Ishikawa (cell line): Measurements from ENCODE around the gene FAM76B.

Source experiments
- CEBPB ChIP-seq: IDR thresholded peaks from 2 replicates; pipeline ENCODE4 v1.6.1; 2012
- CREB1 ChIP-seq: IDR thresholded peaks from 2 replicates; pipeline ENCODE4 v1.6.1; 2012; ENCODE audit warnings: low read depth
- EGR1 ChIP-seq: IDR thresholded peaks from 2 replicates; pipeline ENCODE4 v1.6.1; 2012
- EP300 ChIP-seq: IDR thresholded peaks from 2 replicates; pipeline ENCODE4 v1.6.1; 2012; ENCODE audit warnings: borderline replicate concordance
- FOXM1 ChIP-seq: IDR thresholded peaks from 2 replicates; pipeline ENCODE4 v1.6.1; 2012; ENCODE audit warnings: low read depth, borderline replicate concordance
- NFIC ChIP-seq: IDR thresholded peaks from 2 replicates; pipeline ENCODE4 v1.6.1; 2012
- RAD21 ChIP-seq: IDR thresholded peaks from 2 replicates; pipeline ENCODE4 v1.6.1; 2012; ENCODE audit warnings: low read depth
- TAF1 ChIP-seq: IDR thresholded peaks from 2 replicates; pipeline ENCODE4 v1.6.1; 2012; ENCODE audit warnings: low read depth, mild to moderate bottlenecking
- TCF12 ChIP-seq: IDR thresholded peaks from 2 replicates; pipeline ENCODE4 v1.6.1; 2012; ENCODE audit warnings: low read depth
- TEAD4 ChIP-seq: IDR thresholded peaks from 2 replicates; pipeline ENCODE4 v1.6.1; 2012
- YY1 ChIP-seq: IDR thresholded peaks from 2 replicates; pipeline ENCODE4 v1.6.1; 2012; ENCODE audit warnings: low read depth
- ZBTB7A ChIP-seq: IDR thresholded peaks from 2 replicates; pipeline ENCODE4 v1.6.1; 2012; ENCODE audit warnings: low read depth
- TF ChIP-seq, protein P1 (sequence below): IDR thresholded peaks from 2 replicates; pipeline ENCODE4 v1.6.1; 2012
- TF ChIP-seq, protein P2 (sequence below): IDR thresholded peaks from 2 replicates; pipeline ENCODE4 v1.6.1; 2012
- TF ChIP-seq, protein P3 (sequence below): IDR thresholded peaks from 2 replicates; pipeline ENCODE4 v1.6.1; 2012; ENCODE audit warnings: low read depth, mild to moderate bottlenecking

The FAM76B gene

DNA sequence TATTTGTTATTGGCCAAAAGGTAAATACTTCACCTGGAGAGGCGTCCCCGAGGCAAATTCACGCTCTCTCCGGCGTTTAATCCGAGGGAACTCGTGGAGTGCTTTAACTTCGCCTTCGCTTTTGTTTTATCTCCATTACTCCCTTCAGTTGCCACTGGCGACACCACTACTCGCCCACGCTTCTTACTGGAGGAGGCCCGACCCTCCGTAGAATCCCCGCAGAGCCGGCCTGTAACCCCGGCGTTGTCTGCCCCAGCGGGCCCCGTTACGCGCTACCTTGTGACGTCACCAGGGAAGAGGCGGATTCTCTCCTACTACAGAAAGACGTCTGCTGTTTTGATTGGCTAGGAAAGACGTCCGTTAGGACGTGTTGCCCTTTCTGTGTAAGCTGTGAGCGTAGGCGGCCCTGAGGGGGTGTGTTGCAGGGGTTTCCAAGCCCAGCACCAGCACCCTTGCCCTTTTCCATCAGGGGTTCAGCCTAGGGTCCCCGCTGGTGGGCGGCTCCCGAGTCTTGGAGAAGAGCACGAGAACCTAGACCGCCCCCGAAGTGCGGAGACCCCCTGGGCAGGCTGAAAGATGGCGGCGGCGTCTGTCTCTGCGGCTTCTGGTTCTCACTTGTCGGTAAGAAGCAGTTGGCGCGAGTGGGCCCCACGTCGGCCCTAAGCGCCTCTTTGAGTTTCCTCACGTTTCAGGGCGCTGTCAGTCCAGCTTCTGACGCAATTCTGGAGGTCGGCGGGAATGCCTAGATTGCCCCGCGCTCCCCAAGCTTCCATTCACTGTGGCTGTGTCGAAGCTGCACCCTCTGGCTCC, 746 bp upstream of the FAM76B start, which contains the start of gene CEP57:
Gene CEP57, plus strand, starts transcription at position 376 of the 810 bp plus-strand sequence. Its CDS starts 201 bp downstream, at position 577.
- TF ChIP-seq EGR1 = peak; percentile 96
- TF ChIP-seq, protein P1, sequence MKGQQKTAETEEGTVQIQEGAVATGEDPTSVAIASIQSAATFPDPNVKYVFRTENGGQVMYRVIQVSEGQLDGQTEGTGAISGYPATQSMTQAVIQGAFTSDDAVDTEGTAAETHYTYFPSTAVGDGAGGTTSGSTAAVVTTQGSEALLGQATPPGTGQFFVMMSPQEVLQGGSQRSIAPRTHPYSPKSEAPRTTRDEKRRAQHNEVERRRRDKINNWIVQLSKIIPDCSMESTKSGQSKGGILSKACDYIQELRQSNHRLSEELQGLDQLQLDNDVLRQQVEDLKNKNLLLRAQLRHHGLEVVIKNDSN = no peak
- no peak for TF ChIP-seq EP300
- TF ChIP-seq, protein P2, sequence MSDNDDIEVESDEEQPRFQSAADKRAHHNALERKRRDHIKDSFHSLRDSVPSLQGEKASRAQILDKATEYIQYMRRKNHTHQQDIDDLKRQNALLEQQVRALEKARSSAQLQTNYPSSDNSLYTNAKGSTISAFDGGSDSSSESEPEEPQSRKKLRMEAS = peak; percentile 61
- TF ChIP-seq CREB1 = peak; percentile 94
- peak; percentile 65 for TF ChIP-seq TAF1
- TF ChIP-seq NFIC = no peak
- TF ChIP-seq, protein P3, sequence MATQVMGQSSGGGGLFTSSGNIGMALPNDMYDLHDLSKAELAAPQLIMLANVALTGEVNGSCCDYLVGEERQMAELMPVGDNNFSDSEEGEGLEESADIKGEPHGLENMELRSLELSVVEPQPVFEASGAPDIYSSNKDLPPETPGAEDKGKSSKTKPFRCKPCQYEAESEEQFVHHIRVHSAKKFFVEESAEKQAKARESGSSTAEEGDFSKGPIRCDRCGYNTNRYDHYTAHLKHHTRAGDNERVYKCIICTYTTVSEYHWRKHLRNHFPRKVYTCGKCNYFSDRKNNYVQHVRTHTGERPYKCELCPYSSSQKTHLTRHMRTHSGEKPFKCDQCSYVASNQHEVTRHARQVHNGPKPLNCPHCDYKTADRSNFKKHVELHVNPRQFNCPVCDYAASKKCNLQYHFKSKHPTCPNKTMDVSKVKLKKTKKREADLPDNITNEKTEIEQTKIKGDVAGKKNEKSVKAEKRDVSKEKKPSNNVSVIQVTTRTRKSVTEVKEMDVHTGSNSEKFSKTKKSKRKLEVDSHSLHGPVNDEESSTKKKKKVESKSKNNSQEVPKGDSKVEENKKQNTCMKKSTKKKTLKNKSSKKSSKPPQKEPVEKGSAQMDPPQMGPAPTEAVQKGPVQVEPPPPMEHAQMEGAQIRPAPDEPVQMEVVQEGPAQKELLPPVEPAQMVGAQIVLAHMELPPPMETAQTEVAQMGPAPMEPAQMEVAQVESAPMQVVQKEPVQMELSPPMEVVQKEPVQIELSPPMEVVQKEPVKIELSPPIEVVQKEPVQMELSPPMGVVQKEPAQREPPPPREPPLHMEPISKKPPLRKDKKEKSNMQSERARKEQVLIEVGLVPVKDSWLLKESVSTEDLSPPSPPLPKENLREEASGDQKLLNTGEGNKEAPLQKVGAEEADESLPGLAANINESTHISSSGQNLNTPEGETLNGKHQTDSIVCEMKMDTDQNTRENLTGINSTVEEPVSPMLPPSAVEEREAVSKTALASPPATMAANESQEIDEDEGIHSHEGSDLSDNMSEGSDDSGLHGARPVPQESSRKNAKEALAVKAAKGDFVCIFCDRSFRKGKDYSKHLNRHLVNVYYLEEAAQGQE = 0 out of 2 replicates have a peak, but pooled peaks have one; percentile 10
- no peak for TF ChIP-seq CEBPB
- TF ChIP-seq YY1 = peak; percentile 85
- no peak for TF ChIP-seq TCF12
- TF ChIP-seq TEAD4 = no peak
- peak; percentile 1; the same call in 1 of the 2 replicates for TF ChIP-seq ZBTB7A
- TF ChIP-seq FOXM1 = peak; percentile 38; the same call in 1 of the 2 replicates

DNA sequence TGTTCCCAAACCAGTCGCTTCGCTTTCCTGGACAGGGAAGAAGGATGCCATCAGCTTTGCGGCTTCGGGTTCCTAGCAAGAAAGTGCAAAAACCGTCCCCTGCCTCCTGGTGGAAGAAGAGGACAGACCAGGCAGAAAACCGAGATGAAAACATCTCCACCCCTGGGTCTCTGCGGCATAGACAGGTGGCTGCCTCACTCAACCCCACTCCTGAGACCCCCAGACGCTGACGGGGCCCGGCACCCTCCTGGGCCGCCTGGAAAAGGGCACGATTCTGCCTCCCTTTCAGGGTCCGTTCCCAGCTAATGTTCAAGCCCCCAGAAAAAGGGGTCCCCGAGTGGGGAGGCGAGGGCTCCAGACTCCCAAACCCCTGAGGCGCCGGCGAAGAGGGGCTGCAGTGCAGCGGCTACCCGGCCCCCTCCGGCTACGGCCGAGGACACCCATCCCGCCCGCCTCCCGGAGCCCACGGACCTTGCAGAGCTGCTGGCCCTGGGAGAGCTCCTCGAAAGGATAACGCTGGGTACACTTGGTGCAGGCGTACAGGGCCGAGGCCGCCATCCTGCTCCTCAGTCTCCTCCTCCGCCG, 569 bp downstream of the FAM76B start:
- TF ChIP-seq YY1 (peak; percentile 61; the same call in 1 of the 2 replicates), EGR1 (no peak)

DNA sequence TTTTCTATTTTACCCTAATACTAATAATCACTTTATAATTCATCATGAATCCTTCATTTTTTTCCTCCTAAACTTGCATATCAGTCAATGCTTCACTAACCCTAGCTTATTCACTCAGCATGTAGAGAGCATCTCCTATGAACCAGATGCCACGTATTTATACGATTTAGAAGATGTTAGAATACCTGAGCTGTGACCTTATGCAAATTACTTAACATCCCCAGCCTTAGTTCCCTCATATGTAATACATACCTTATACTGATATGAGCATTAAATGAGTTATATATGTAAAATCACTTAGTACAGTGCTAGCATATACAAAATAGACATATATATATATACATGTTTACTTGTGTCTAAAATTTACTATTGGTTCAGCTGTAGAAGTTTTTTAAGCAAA, 9.0 kb downstream of the FAM76B start:
- TF ChIP-seq TCF12 (no peak), CEBPB (no peak), FOXM1 (no peak), TAF1 (no peak), EP300 (no peak), CREB1 (no peak), RAD21 (no peak), NFIC (no peak), EGR1 (no peak), YY1 (no peak), TEAD4 (no peak), ZBTB7A (no peak)
- TF ChIP-seq, protein P2 = no peak
- TF ChIP-seq, protein P3 = no peak
- TF ChIP-seq, protein P1 = no peak

DNA sequence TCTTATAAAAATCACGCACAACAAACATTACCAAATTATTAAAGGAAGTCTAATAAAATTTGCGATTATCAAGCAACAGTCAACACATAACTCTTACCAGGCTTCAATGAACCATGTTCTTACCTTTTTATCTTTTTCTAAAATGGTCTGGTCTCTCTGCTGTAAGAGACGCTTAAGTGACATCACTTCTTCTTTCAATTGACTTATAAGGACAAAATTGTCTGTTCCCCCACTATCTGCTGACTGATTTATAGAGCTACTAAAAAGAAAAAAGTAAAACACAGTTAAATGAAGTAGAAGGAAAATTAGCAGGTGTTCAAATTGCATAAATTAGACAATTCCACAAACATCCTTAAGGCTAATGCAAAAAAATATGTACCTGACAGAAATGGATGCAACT, 10.9 kb downstream of the FAM76B start:
- TF ChIP-seq CEBPB = no peak
- TF ChIP-seq EGR1 = no peak
- no peak for TF ChIP-seq ZBTB7A
- TF ChIP-seq, protein P2 = no peak
- TF ChIP-seq RAD21 = no peak
- TF ChIP-seq TCF12 = no peak
- TF ChIP-seq, protein P1 = no peak
- no peak for TF ChIP-seq EP300
- no peak for TF ChIP-seq YY1
- no peak for TF ChIP-seq CREB1
- no peak for TF ChIP-seq NFIC
